Middle frontal gyrus (tissue), 1 donor: ENCODE results near the gene HELQ.
"Not testable (repeated sequence)": the region's sequence is repeated elsewhere in the genome, so short reads cannot be mapped to it uniquely, and the experiment has no call there.

Experiments
- DNase-seq: peaks from one replicate; pipeline ENCODE4 v3.0.0-alpha.2; 2015; ENCODE audit warnings: low spot score; ENCODE audit errors: extremely low spot score

HELQ gene

GRCh38 chr4:83440148-83440814 is 15.3 kb downstream of the HELQ start:
- DNase-seq, result no peak

- DNase-seq, result no peak
These were observed 16.9 kb downstream of the HELQ start for GRCh38 chr4:83438719-83439118.

- no peak for DNase-seq
These were observed 18.9 kb downstream of the HELQ start for GRCh38 chr4:83436680-83437079.

- no peak for DNase-seq
These were observed 24.4 kb downstream of the HELQ start for GRCh38 chr4:83431200-83431599.

GRCh38 chr4:83418211-83418610 is 37.4 kb downstream of the HELQ start:
- DNase-seq, result no peak

- DNase-seq, result no peak
These were observed 38.1 kb downstream of the HELQ start for GRCh38 chr4:83417566-83417965.

GRCh38 chr4:83413676-83414075 is 41.9 kb downstream of the HELQ start:
- no peak for DNase-seq

- no peak for DNase-seq
These were observed 46.7 kb downstream of the HELQ start for GRCh38 chr4:83408908-83409307.

- no peak for DNase-seq
These were observed 49.5 kb downstream of the HELQ start for GRCh38 chr4:83405844-83406816.

- DNase-seq, result not testable (repeated sequence)
These were observed 57.5 kb downstream of the HELQ start for GRCh38 chr4:83398158-83398557.

GRCh38 chr4:83393908-83394307 is 61.7 kb downstream of the HELQ start:
- no peak for DNase-seq

GRCh38 chr4:83392562-83392961 is 63.1 kb downstream of the HELQ start:
- no peak for DNase-seq

- DNase-seq, result no peak
These were observed 64.7 kb downstream of the HELQ start for GRCh38 chr4:83390944-83391343.

GRCh38 chr4:83389756-83390505 is 65.7 kb downstream of the HELQ start:
- no peak for DNase-seq

- no peak for DNase-seq
These were observed 66.4 kb downstream of the HELQ start for GRCh38 chr4:83389037-83389720.

GRCh38 chr4:83388313-83388676 is 67.3 kb downstream of the HELQ start:
- no peak for DNase-seq

- no peak for DNase-seq
These were observed 67.9 kb downstream of the HELQ start for GRCh38 chr4:83387476-83388312.

- DNase-seq, result no peak
These were observed 68.6 kb downstream of the HELQ start for GRCh38 chr4:83387012-83387411.

GRCh38 chr4:83382850-83383249 is 72.8 kb downstream of the HELQ start:
- DNase-seq, result no peak

- no peak for DNase-seq
These were observed 74.5 kb downstream of the HELQ start for GRCh38 chr4:83381173-83381572.
